Measurements from ENCODE around the gene HPSE2.

HPSE2 gene

GRCh38 chr10:98617906-98618520, 617.6 kb downstream of the HPSE2 start:
- DNase-seq (no peak), ATAC-seq (no peak)

- DNase-seq, result no peak
- no peak for ATAC-seq
These were observed 622.2 kb downstream of the HPSE2 start for GRCh38 chr10:98613446-98613845.

- DNase-seq, result no peak
- no peak for ATAC-seq
These were observed 624.2 kb downstream of the HPSE2 start for GRCh38 chr10:98611436-98611835.

DNA sequence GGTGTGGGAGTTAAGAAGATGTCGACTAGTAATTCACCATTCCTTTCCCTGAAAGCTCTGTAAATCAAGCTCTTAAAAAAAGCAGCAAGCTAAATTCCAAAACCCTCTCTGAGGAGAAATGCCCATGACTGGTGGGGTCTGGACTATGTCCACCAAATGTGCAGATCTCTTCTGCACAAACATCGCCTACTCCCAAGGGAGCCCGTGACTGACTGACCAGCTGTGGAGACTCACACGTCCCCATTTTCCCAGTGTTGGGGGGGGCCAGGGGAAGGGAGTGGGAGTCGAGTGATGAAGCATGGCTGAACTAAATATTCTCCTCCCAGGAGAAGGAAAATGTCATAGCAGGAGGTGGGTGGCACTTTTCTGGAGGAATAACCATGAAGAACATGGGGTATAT, 624.8 kb downstream of the HPSE2 start:
- DNase-seq (no peak), ATAC-seq (no peak)

DNA sequence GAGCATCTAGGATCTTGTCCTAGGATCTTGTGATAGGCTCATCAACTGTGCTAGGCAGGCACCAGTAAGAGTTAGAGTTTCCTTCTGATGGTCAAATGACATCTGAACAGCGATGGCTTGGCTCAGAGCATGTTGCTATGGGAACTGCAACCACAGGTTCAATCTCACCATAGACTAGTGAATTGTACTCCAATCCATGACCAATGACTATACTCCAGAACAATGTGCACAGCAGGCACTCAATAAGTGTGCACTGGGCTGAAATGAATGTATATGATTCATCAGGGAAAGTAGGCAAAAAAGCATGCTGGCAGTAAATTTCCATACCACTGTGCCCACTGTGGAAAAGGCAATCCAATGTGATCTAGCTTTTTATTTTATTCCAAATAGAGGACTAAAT, 625.4 kb downstream of the HPSE2 start:
- no peak for DNase-seq

GRCh38 chr10:98609265-98609664, 626.4 kb downstream of the HPSE2 start:
- no peak for ATAC-seq
- no peak for DNase-seq

More for the DNA sequence above, 625.4 kb downstream of the HPSE2 start:
- no peak for ATAC-seq

- ATAC-seq, result no peak
- DNase-seq, result no peak
These were observed 627.2 kb downstream of the HPSE2 start for GRCh38 chr10:98608411-98608810.

DNA sequence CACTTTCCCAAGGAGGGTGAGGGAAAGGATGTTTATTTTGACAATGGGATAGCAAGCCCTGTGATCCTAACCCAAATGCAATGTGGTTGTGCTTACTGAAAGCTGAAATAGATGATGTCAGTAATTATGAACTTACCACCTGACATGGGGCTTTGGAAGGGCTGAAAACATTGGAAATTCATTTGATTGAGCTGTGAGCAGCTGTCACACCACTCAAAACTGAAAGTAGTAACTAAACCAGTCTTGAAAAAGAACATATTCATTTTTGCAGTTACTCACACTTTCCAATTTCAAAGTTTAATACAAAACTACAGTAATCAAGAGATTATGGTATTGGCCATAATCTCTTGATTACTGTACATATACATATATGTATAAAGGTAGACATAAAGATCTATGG, 633.4 kb downstream of the HPSE2 start:
- no peak for DNase-seq
- ATAC-seq, result peak; percentile 32

GRCh38 chr10:98599032-98599610, 636.5 kb downstream of the HPSE2 start:
- no peak for ATAC-seq

GRCh38 chr10:98596404-98596803, 639.2 kb downstream of the HPSE2 start:
- ATAC-seq (no peak), DNase-seq (no peak)

More at GRCh38 chr10:98599032-98599610, 636.5 kb downstream of the HPSE2 start:
- DNase-seq, result no peak

- ATAC-seq (no peak), DNase-seq (no peak)
These were observed 646.0 kb downstream of the HPSE2 start for GRCh38 chr10:98589691-98590090.

- no peak for ATAC-seq
- DNase-seq, result no peak
These were observed 646.6 kb downstream of the HPSE2 start for GRCh38 chr10:98589007-98589406.

DNA sequence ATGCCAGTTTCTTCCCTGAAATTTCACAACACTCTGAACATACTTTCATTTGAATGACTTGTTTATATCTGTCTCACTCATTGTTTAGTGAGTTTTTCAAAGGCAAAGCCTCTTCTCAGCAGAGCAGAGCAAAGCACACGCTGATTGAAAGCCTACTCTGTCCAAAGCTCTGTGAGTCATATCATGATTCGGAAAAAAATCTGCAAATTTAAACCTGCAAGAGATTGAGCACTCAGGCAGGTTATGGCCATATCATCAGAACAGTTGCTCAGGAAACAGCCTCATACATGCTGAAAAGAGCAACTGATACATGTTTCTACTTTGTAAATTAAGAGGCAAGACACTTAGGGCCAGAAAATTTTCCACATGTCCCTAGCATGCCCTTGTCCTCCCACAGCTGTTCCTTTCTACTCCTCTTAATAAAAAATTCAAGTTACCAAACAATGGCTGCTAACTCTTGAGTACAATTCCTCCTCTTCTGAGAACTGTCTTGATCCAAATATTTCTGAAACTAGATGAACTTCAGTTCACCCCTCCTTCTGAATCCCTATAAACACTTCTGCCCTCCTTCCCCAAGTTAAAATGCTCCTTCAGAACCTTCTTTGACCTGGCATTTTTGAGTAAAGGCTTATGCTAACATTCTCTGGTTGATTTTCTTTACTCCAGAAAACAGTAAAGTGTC, 648.4 kb downstream of the HPSE2 start:
- DNase-seq (no peak), ATAC-seq (no peak)

- DNase-seq (no peak), ATAC-seq (no peak)
These were observed 649.6 kb downstream of the HPSE2 start for GRCh38 chr10:98586096-98586495.

GRCh38 chr10:98582363-98582762, 653.3 kb downstream of the HPSE2 start:
- DNase-seq (no peak), ATAC-seq (no peak)

GRCh38 chr10:98577578-98577977, 658.1 kb downstream of the HPSE2 start:
- no peak for DNase-seq
- no peak for ATAC-seq

- no peak for ATAC-seq
- DNase-seq, result no peak
These were observed 658.5 kb downstream of the HPSE2 start for GRCh38 chr10:98577168-98577567.

DNA sequence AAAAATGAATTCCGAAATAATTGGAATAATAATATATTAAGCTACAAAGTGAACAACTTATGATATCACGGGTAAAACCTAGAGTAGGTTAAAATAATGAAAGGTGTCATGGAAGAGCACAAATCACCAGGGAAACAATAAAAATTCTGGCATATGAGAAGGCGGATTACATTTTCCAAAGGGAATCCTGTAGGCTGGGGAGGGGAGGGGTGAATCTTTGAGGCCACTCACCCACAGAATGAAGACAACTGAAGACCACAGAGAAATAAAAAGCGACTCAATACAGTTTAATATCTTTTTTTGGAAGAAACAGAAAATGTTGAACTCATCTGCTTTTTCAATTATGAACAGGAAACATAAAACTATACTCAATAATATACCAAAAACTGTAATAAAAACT, 659.6 kb downstream of the HPSE2 start:
- DNase-seq (no peak), ATAC-seq (no peak)

GRCh38 chr10:98572594-98572993, 663.1 kb downstream of the HPSE2 start:
- DNase-seq, result no peak
- ATAC-seq, result no peak

- no peak for ATAC-seq
These were observed 664.8 kb downstream of the HPSE2 start for GRCh38 chr10:98570834-98571233.

DNA sequence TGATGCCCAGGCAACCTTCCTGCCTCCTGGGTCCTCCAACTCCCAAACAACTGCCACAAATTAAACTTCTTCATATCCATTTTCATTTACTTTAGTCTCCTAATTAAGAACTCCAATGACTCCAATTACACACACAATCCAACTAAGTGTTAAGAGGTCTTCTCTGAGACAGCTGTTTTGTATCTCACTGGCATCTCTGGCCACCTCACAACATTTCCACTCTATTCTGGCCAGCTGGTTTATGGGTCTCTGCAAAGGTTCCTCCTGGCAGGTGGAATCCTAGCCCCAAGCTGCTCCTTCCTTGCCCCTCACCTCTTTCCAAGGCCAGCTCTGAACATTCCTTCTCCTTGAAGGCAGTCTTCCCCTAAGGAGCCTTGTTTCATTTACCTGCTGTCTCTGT, 665.8 kb downstream of the HPSE2 start:
- DNase-seq (no peak), ATAC-seq (no peak)

More at GRCh38 chr10:98570834-98571233, 664.8 kb downstream of the HPSE2 start:
- DNase-seq, result no peak

GRCh38 chr10:98568551-98568950, 667.1 kb downstream of the HPSE2 start:
- ATAC-seq (no peak), DNase-seq (no peak)

DNA sequence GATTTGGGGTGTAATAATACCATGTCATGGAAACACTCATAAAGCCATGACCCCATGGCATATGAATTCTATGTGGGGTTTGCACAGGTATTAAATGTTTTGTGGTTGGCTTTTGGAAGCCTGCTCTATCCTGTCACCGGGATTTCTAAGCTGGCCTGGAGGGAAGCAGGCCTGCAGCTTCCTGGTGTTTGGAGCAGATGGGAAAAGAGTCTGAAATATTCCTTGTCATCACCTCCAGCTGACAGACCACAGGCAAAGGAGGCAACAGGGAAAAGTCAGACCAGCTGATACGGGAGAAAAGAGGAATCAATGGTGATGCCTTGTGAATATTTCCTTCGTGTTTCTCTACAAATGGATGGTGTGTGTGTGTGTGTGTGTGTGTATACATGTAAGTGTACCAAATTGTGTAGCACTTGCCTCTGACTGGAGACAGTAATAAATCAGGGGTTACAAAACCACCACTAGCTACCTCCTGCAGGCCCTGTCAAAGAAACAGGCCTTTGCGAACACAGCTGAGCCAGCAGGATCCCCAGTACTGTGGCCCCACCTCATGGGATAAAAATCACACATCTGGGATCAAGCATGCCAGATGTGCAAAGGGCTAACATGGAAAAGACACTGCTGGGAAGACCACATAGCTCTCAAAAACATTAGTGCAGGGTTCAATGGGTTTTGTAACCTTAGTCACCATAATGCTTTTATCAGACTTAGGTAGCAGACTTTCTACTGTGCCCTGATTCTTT, 668.1 kb downstream of the HPSE2 start:
- ATAC-seq, result no peak
- no peak for DNase-seq

All from stimulated activated naive CD8-positive, alpha-beta T cell treated with anti-CD3 and anti-CD28 coated beads, Interleukin-15, Interleukin-2, amounts not matched to agents 100 U/mL and 50 U/mL, for 24 hours (primary cell).